ENCODE measurements around the gene ADISSP. TPM values are rescaled to one million over a fixed set of nuclear protein-coding genes. Genes with fewer than 3 reads are reported as not detected.

The ADISSP gene
- total and polyA plus RNA-seq, 2 donors (not counting 1 experiment from before 2014, with no cell fraction given) = 17.0 to 23.5 TPM

- TF ChIP-seq CTCF (conservative IDR thresholded peaks at IDR 0.05 in 1 of 2, IDR thresholded peaks at IDR 0.05 in 1 of 2; ENCODE audit: low read depth in 1 of 2, low read length in 2 of 2) (no peak), EZH2 (IDR thresholded peaks at IDR 0.05; ENCODE audit: low read length, missing control alignments) (no peak)
- Histone ChIP-seq H3K9me3 (ENCODE audit: control insufficient read depth, insufficient read depth, low read depth, low read length) (no peaks in the 10 kb centered on the region), H3K27ac (ENCODE audit: insufficient read depth, low read length) (no peak overlapping the region), H3K4me3 (replicated peaks in 1 of 4; ENCODE audit: control extremely low read depth in 1 of 4, insufficient read depth in 1 of 4, low read depth in 3 of 4, low read length in 4 of 4) (no peak overlapping the region), H3K9ac (ENCODE audit: insufficient read depth, low read length) (no peak overlapping the region), H3K4me2 (ENCODE audit: extremely low read depth, insufficient read depth, low read length) (no peak overlapping the region), H3K4me1 (ENCODE audit: control insufficient read depth, extremely low read depth, insufficient read depth, low read length) (no peaks in the 10 kb centered on the region), H2AFZ (ENCODE audit: low read length) (no peak overlapping the region), H3K27me3 (ENCODE audit: control insufficient read depth, insufficient read depth, low read length) (no peaks in the 10 kb centered on the region), H3K79me2 (ENCODE audit: control insufficient read depth, insufficient read depth, low read length) (no peaks in the 10 kb centered on the region), H3K36me3 (ENCODE audit: control insufficient read depth, insufficient read depth, low read length) (peaks cover 3% of the 10 kb centered on the region), H4K20me1 (ENCODE audit: control insufficient read depth, extremely low read depth, insufficient read depth, low read length) (no peaks in the 10 kb centered on the region)
- no peak for DNase-seq (ENCODE audit: low read depth in 2 of 2)
These were observed 12.3 kb downstream of the ADISSP start for GRCh38 chr20:3755269-3755668.

DNA sequence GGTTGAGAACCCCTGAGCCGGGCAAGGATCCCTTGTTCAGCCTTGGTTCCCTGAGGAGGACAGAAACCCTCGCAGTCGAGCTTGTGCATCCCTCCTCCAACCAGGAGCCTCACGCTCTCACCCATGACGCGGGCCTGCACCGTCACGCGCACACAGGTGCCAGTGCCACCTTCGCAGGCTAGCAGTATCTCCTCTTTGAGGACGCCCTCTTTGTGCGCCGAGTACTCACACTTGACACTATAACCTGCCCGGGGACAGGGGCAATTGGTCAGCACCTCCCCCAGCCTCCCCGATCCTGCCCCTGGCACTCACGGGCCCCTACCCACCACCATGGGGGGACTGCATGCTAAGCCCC, 13.3 kb downstream of the ADISSP start:
- H3K36me3 ChIP-seq (ENCODE audit: control insufficient read depth, insufficient read depth, low read length) = peaks cover 3% of the 10 kb centered on the region
- no peaks in the 10 kb centered on the region for H3K27me3 ChIP-seq (ENCODE audit: control insufficient read depth, insufficient read depth, low read length)
- H3K4me2 ChIP-seq (ENCODE audit: extremely low read depth, insufficient read depth, low read length) = no peak overlapping the region
- H4K20me1 ChIP-seq (ENCODE audit: control insufficient read depth, extremely low read depth, insufficient read depth, low read length) = no peaks in the 10 kb centered on the region
- no peak overlapping the region for H3K9ac ChIP-seq (ENCODE audit: insufficient read depth, low read length)
- H2AFZ ChIP-seq (ENCODE audit: low read length) = no peak overlapping the region
- no peak overlapping the region for H3K4me3 ChIP-seq (replicated peaks in 1 of 4; ENCODE audit: control extremely low read depth in 1 of 4, insufficient read depth in 1 of 4, low read depth in 3 of 4, low read length in 4 of 4)
- TF ChIP-seq CTCF (conservative IDR thresholded peaks at IDR 0.05 in 1 of 2, IDR thresholded peaks at IDR 0.05 in 1 of 2; ENCODE audit: low read depth in 1 of 2, low read length in 2 of 2) (no peak), EZH2 (IDR thresholded peaks at IDR 0.05; ENCODE audit: low read length, missing control alignments) (no peak)
- H3K9me3 ChIP-seq (ENCODE audit: control insufficient read depth, insufficient read depth, low read depth, low read length) = no peaks in the 10 kb centered on the region
- H3K27ac ChIP-seq (ENCODE audit: insufficient read depth, low read length) = no peak overlapping the region
- no peak for DNase-seq (ENCODE audit: low read depth in 2 of 2)
- H3K79me2 ChIP-seq (ENCODE audit: control insufficient read depth, insufficient read depth, low read length) = no peaks in the 10 kb centered on the region
- H3K4me1 ChIP-seq (ENCODE audit: control insufficient read depth, extremely low read depth, insufficient read depth, low read length) = no peaks in the 10 kb centered on the region

- TF ChIP-seq CTCF (conservative IDR thresholded peaks at IDR 0.05 in 1 of 2, IDR thresholded peaks at IDR 0.05 in 1 of 2; ENCODE audit: low read depth in 1 of 2, low read length in 2 of 2) = no peak
- TF ChIP-seq EZH2 (IDR thresholded peaks at IDR 0.05; ENCODE audit: low read length, missing control alignments) = no peak
- no peak for DNase-seq (ENCODE audit: low read depth in 2 of 2)
- H3K79me2 ChIP-seq (ENCODE audit: control insufficient read depth, insufficient read depth, low read length) = no peaks in the 10 kb centered on the region
- H2AFZ ChIP-seq (ENCODE audit: low read length) = no peak overlapping the region
- H3K36me3 ChIP-seq (ENCODE audit: control insufficient read depth, insufficient read depth, low read length) = peaks cover 3% of the 10 kb centered on the region
- H3K9me3 ChIP-seq (ENCODE audit: control insufficient read depth, insufficient read depth, low read depth, low read length) = no peaks in the 10 kb centered on the region
- no peak overlapping the region for H3K27ac ChIP-seq (ENCODE audit: insufficient read depth, low read length)
- H4K20me1 ChIP-seq (ENCODE audit: control insufficient read depth, extremely low read depth, insufficient read depth, low read length) = no peaks in the 10 kb centered on the region
- H3K4me1 ChIP-seq (ENCODE audit: control insufficient read depth, extremely low read depth, insufficient read depth, low read length) = no peaks in the 10 kb centered on the region
- H3K9ac ChIP-seq (ENCODE audit: insufficient read depth, low read length) = no peak overlapping the region
- H3K4me3 ChIP-seq (replicated peaks in 1 of 4; ENCODE audit: control extremely low read depth in 1 of 4, insufficient read depth in 1 of 4, low read depth in 3 of 4, low read length in 4 of 4) = no peak overlapping the region
- no peaks in the 10 kb centered on the region for H3K27me3 ChIP-seq (ENCODE audit: control insufficient read depth, insufficient read depth, low read length)
- no peak overlapping the region for H3K4me2 ChIP-seq (ENCODE audit: extremely low read depth, insufficient read depth, low read length)
These were observed 13.9 kb downstream of the ADISSP start for GRCh38 chr20:3753501-3754275.
